A673 (cell line): ENCODE results near the gene ZC3H12D. TPM values are rescaled to one million over a fixed set of nuclear protein-coding genes. Genes with fewer than 3 reads are reported as not detected.

ENCODE experiments used
- BruUV-seq: library from RNA; stranded (reverse); fragments of 400-500 nt; replicated peaks from 2 replicates; lab custom pipeline; 2021; lab: Mats Ljungman, UMichigan
- CTCF ChIA-PET: fragments of 300-600 bp; sonication (Branson Sonifier 250); formaldehyde crosslinking; loops from one replicate; lab custom pipeline; 2022; ENCODE audit warnings: antibody characterized with exemption; lab: Charles Lee
- POLR2A ChIA-PET: fragments of 300-600 bp; sonication (Branson Sonifier 250); formaldehyde crosslinking; loops from one replicate; lab custom pipeline; 2022; ENCODE audit warnings: antibody characterized with exemption; ENCODE audit not compliant: low non-redundant PET; lab: Charles Lee
- DNase-seq: peaks from one replicate; pipeline ENCODE4 v3.0.0-alpha.2; 2015; ENCODE audit warnings: low spot score
- H3K27ac ChIP-seq: fragments of 200-600 bp; sonication (generic); 2 replicates; pipeline ENCODE4 v1.5.1; 2016; ENCODE audit warnings: mixed run types, low read depth, mild to moderate bottlenecking, mixed read lengths, antibody characterized with exemption, low read length; ENCODE audit not compliant: poor library complexity, severe bottlenecking
- H3K27me3 ChIP-seq: fragments of 200-600 bp; sonication (generic); replicated peaks from 2 replicates; pipeline ENCODE4 v1.6.1; 2017; ENCODE audit warnings: mixed run types, low read depth, mild to moderate bottlenecking, mixed read lengths, antibody characterized with exemption, low read length; ENCODE audit not compliant: insufficient read depth, poor library complexity
- H3K36me3 ChIP-seq: fragments of 200-600 bp; sonication (generic); 2 replicates; pipeline ENCODE4 v1.6.1; 2016; ENCODE audit warnings: mixed run types, mild to moderate bottlenecking, mixed read lengths, antibody characterized with exemption, low read length; ENCODE audit not compliant: insufficient read depth, poor library complexity, severe bottlenecking
- H3K4me1 ChIP-seq: fragments of 200-600 bp; sonication (generic); 2 replicates; pipeline ENCODE4 v1.6.1; 2017; ENCODE audit warnings: mixed run types, mild to moderate bottlenecking, mixed read lengths, antibody characterized with exemption, low read length; ENCODE audit not compliant: insufficient read depth, poor library complexity, severe bottlenecking
- H3K4me3 ChIP-seq: fragments of 200-600 bp; sonication (generic); 2 replicates; pipeline ENCODE4 v1.5.1; 2016; ENCODE audit warnings: low read depth, mixed run types, mild to moderate bottlenecking, mixed read lengths, low read length; ENCODE audit not compliant: poor library complexity, severe bottlenecking
- H3K9me3 ChIP-seq: fragments of 200-600 bp; sonication (generic); 2 replicates; pipeline ENCODE4 v1.6.1; 2016; ENCODE audit warnings: mixed run types, low read depth, mild to moderate bottlenecking, mixed read lengths, antibody characterized with exemption, low read length; ENCODE audit not compliant: poor library complexity, severe bottlenecking
- CTCF ChIP-seq: fragments of 300-800, 200-600 bp; sonication (generic); conservative IDR thresholded peaks from 2 replicates; pipeline ENCODE4 v1.5.1; 2017; ENCODE audit warnings: low read depth, mild to moderate bottlenecking, antibody characterized with exemption, low read length, moderate library complexity, mixed read lengths
- EZH2 ChIP-seq: fragments of 200-600 bp; sonication (generic); IDR thresholded peaks from 2 replicates; pipeline ENCODE4 v1.6.1; 2017; ENCODE audit warnings: borderline replicate concordance, low read depth, mild to moderate bottlenecking, mixed read lengths, antibody characterized with exemption, low read length; ENCODE audit not compliant: poor library complexity, severe bottlenecking
- intact Hi-C: fragments of 100-400 bp; cut with micrococcal nuclease; formaldehyde crosslinking; loops from one replicate; pipeline ENCODE4 v1.10.0; 2022; ENCODE audit not compliant: unreplicated experiment
- total RNA-seq: library from RNA; stranded (reverse); gene quantifications from 2 replicates; pipeline ENCODE4 v1.2.3, GENCODE V29; 2021

Gene ZC3H12D
- total RNA-seq, 1 experiment from 2014 or later = 0.30 TPM

GRCh38 chr6:149449831-149450678 lies 34.8 kb downstream of the ZC3H12D start:
- H3K4me3 ChIP-seq = peak overlapping the region; percentile 38
- no peaks in the 10 kb centered on the region for H3K36me3 ChIP-seq
- peaks cover 7% of the 10 kb centered on the region for H3K27me3 ChIP-seq
- TF ChIP-seq CTCF = no peak
- TF ChIP-seq EZH2 = no peak
- DNase-seq = no peak
- BruUV-seq = no TSS peak
- no peak overlapping the region for H3K27ac ChIP-seq
- POLR2A ChIA-PET = no interaction called here
- no peaks in the 10 kb centered on the region for H3K9me3 ChIP-seq
- intact Hi-C loops = no loop called here
- peaks cover 7% of the 10 kb centered on the region for H3K4me1 ChIP-seq
- CTCF ChIA-PET = no interaction called here

- intact Hi-C loops = no loop called here
- Histone ChIP-seq H3K4me1 (no peaks in the 10 kb centered on the region), H3K36me3 (no peaks in the 10 kb centered on the region), H3K27ac (no peak overlapping the region), H3K27me3 (peaks cover 7% of the 10 kb centered on the region), H3K4me3 (no peak overlapping the region), H3K9me3 (no peaks in the 10 kb centered on the region)
- ChIA-PET POLR2A (no interaction called here), CTCF (no interaction called here)
- DNase-seq = no peak
- no TSS peak for BruUV-seq
- TF ChIP-seq EZH2 (no peak), CTCF (no peak)
These were observed 35.9 kb downstream of the ZC3H12D start for GRCh38 chr6:149448821-149449453.

- POLR2A ChIA-PET = no interaction called here
- no peak for TF ChIP-seq CTCF
- no peak for TF ChIP-seq EZH2
- no TSS peak for BruUV-seq
These were observed 37.9 kb downstream of the ZC3H12D start for GRCh38 chr6:149446791-149447376.

More at GRCh38 chr6:149446791-149447376, 37.9 kb downstream of the ZC3H12D start:
- intact Hi-C loops = no loop called here
- CTCF ChIA-PET = no interaction called here
- H3K27me3 ChIP-seq = peaks cover 7% of the 10 kb centered on the region
- no peak for DNase-seq
- H3K4me3 ChIP-seq = no peak overlapping the region
- H3K9me3 ChIP-seq = no peaks in the 10 kb centered on the region
- no peaks in the 10 kb centered on the region for H3K4me1 ChIP-seq
- H3K36me3 ChIP-seq = no peaks in the 10 kb centered on the region
- H3K27ac ChIP-seq = no peak overlapping the region
